GM12878 (cell line): ENCODE data around the gene SNRPB2. TPM values are rescaled to one million over a fixed set of nuclear protein-coding genes. Genes with fewer than 3 reads are reported as not detected.

Experiments
- ATAC-seq: fragments of 200-7000 bp; cut with Tn5 transposase; 3 replicates; pipeline ENCODE4 v1.9.1; 2020; ENCODE audit warnings: mild to moderate bottlenecking, moderate library complexity
- BruUV-seq: library from RNA; stranded (reverse); fragments of 400-500 nt; replicated peaks from 2 replicates; lab custom pipeline; 2021; lab: Mats Ljungman, UMichigan
- CTCF ChIA-PET: fragments of 300-600 bp; sonication (Branson Sonifier 250); formaldehyde crosslinking; extraction: SDS; loops from one replicate; lab custom pipeline; 2021; ENCODE audit warnings: inconsistent platforms; lab: Yijun Ruan, JAX
- POLR2A ChIA-PET: fragments of 350-600 bp; formaldehyde crosslinking; extraction: SDS; loops from one replicate; lab custom pipeline; 2021; ENCODE audit warnings: inconsistent platforms; lab: Charles Lee
- RAD21 ChIA-PET: fragments of 300-600 bp; sonication (Branson Sonifier 250); formaldehyde crosslinking; loops from one replicate; lab custom pipeline; 2023; ENCODE audit warnings: antibody characterized with exemption; ENCODE audit not compliant: unreplicated experiment; lab: Charles Lee
- SMC1A ChIA-PET: fragments of 300-600 bp; sonication (Branson Sonifier 250); formaldehyde crosslinking; loops from one replicate; lab custom pipeline; 2023; ENCODE audit not compliant: unreplicated experiment, uncharacterized antibody; lab: Charles Lee
- DNase-seq: peaks from one replicate; pipeline ENCODE4 v3.0.0-alpha.2; 2011; ENCODE audit warnings: low read depth, low spot score
- FAIRE-seq: peaks from 3 replicates; lab custom pipeline; 2011; peaks lifted over from hg19 to GRCh38; lab: Jason Lieb, UNC
- H2AFZ ChIP-seq: 2 replicates; pipeline ENCODE4 v1.6.0; 2011; ENCODE audit warnings: low read depth, low read length, control low read depth; ENCODE audit not compliant: control insufficient read depth
- H3K27ac ChIP-seq: 2 replicates; pipeline ENCODE4 v1.5.1; 2011; ENCODE audit warnings: control low read depth; ENCODE audit not compliant: control insufficient read depth, insufficient read depth
- H3K27me3 ChIP-seq, 2 experiments: replicated peaks in 1 of 2; 2 replicates each; pipeline versions ENCODE4 v1.6.0 to v1.6.1; 2011; ENCODE audit warnings: low read length in 1 of 2; ENCODE audit not compliant: control insufficient read depth in 2 of 2, insufficient read depth in 2 of 2
- H3K36me3 ChIP-seq, 2 experiments: 2 replicates each; pipeline ENCODE4 v1.5.1; 2011; ENCODE audit warnings: low read length in 1 of 2; ENCODE audit not compliant: control insufficient read depth in 2 of 2, insufficient read depth in 2 of 2
- H3K4me1 ChIP-seq: 2 replicates; pipeline ENCODE4 v1.6.1; 2011; ENCODE audit warnings: mild to moderate bottlenecking, low read length, moderate library complexity, mixed read lengths; ENCODE audit not compliant: control insufficient read depth, insufficient read depth
- H3K4me2 ChIP-seq: 2 replicates; pipeline ENCODE4 v1.6.0; 2011; ENCODE audit warnings: control low read depth; ENCODE audit not compliant: control insufficient read depth, insufficient read depth
- H3K4me3 ChIP-seq: fragments of 200-600 bp; sonication (generic); 2 replicates; pipeline ENCODE4 v1.5.1; 2016
- H3K79me2 ChIP-seq: 2 replicates; pipeline ENCODE4 v1.6.0; 2011; ENCODE audit warnings: low read length; ENCODE audit not compliant: control insufficient read depth, insufficient read depth
- H3K9ac ChIP-seq: 2 replicates; pipeline ENCODE4 v1.8.0; 2011; ENCODE audit warnings: low read length, control low read depth, mixed read lengths; ENCODE audit not compliant: control insufficient read depth, insufficient read depth
- H3K9me3 ChIP-seq: replicated peaks from 3 replicates; pipeline ENCODE4 v1.5.1; 2011; ENCODE audit warnings: mild to moderate bottlenecking, low read length; ENCODE audit not compliant: control insufficient read depth, insufficient read depth
- H4K20me1 ChIP-seq: 2 replicates; pipeline ENCODE4 v1.6.0; 2011; ENCODE audit not compliant: control insufficient read depth, insufficient read depth
- ATF7 ChIP-seq: fragments of 450-650 bp; IDR thresholded peaks from 2 replicates; pipeline ENCODE4 v1.6.1; 2016; ENCODE audit warnings: low read depth, mild to moderate bottlenecking
- BCL11A ChIP-seq: IDR thresholded peaks from 2 replicates; pipeline ENCODE4 v1.6.1; 2011; ENCODE audit warnings: low read depth, low read length
- CBX3 ChIP-seq: fragments of 200-600 bp; sonication (generic); IDR thresholded peaks from 2 replicates; pipeline ENCODE4 v1.6.1; 2016; ENCODE audit warnings: low read depth, borderline replicate concordance
- ETV6 ChIP-seq, 2 experiments: fragments of 450-650 bp in 1 of 2; IDR thresholded peaks in 1 of 2; conservative IDR thresholded peaks in 1 of 2; 2 replicates each; pipeline ENCODE4 v1.6.1; 2014; ENCODE audit warnings: antibody characterized with exemption in 1 of 2, borderline replicate concordance in 1 of 2, low read depth in 1 of 2, mild to moderate bottlenecking in 1 of 2, moderate library complexity in 1 of 2
- FOXM1 ChIP-seq: IDR thresholded peaks from 2 replicates; pipeline ENCODE4 v1.6.1; 2012; ENCODE audit warnings: low read depth, mild to moderate bottlenecking, inconsistent platforms, low read length, moderate library complexity
- IKZF1 ChIP-seq: fragments of 450-650 bp; conservative IDR thresholded peaks from 2 replicates; pipeline ENCODE4 v1.6.1; 2017; ENCODE audit warnings: antibody characterized with exemption, mild to moderate bottlenecking
- MTA3 ChIP-seq: IDR thresholded peaks from 2 replicates; pipeline ENCODE4 v1.6.1; 2012; ENCODE audit warnings: low read length, inconsistent platforms, borderline replicate concordance
- RBBP5 ChIP-seq: fragments of 200-600 bp; sonication (generic); conservative IDR thresholded peaks from 2 replicates; pipeline ENCODE4 v1.6.1; 2016
- RUNX3 ChIP-seq: IDR thresholded peaks from 2 replicates; pipeline ENCODE4 v1.6.1; 2012; ENCODE audit warnings: low read length, inconsistent platforms
- SMC3 ChIP-seq: IDR thresholded peaks from 2 replicates; pipeline ENCODE4 v1.6.1; 2011; ENCODE audit warnings: low read length, improper control_type of control experiment, borderline replicate concordance
- TCF3 ChIP-seq: IDR thresholded peaks from 2 replicates; pipeline ENCODE4 v1.6.1; 2012; ENCODE audit warnings: low read depth, mild to moderate bottlenecking, low read length, borderline replicate concordance; ENCODE audit not compliant: insufficient read depth
- WGBS: methylation state at CpG from one replicate; pipeline ENCODE4 v1.1.6; 2016; ENCODE audit warnings: low lambda C conversion rate; ENCODE audit not compliant: insufficient replicate concordance, insufficient coverage; ENCODE audit errors: missing lambda C conversion rate; 5-methylcytosine and 5-hydroxymethylcytosine counted together
- in situ Hi-C: fragments of 300-500 bp; cut with MboI; formaldehyde crosslinking; loops from 9 replicates; pipeline ENCODE4 v1.14.3; 2018; ENCODE audit warnings: mixed read lengths
- intact Hi-C: fragments of 100-400 bp; cut with micrococcal nuclease; formaldehyde crosslinking; loops from one replicate; pipeline ENCODE4 v1.14.2; 2022; ENCODE audit not compliant: unreplicated experiment
- polyA plus RNA-seq, 11 experiments: library from polyadenylated mRNA; depleted of rRNA in 4 of 11; unstranded in 6 of 11; stranded (reverse) in 5 of 11; fragments of >200 nt; fragmentation: Nextera tagmentation in 4 of 11; fragmentation: Illumina TruSeq in 1 of 11; extraction: Ambion mirVana in 4 of 11; extraction: Trizol in 1 of 11; gene quantifications; 1 replicate in 1 of 11; 2 replicates in 10 of 11; pipeline versions ENCODE4 v1.2.1 to v1.2.3, GENCODE V29; 2011 to 2016; ENCODE audit warnings: inconsistent platforms in 2 of 11, missing spikeins in 2 of 11, low read depth in 1 of 11
- total RNA-seq, 4 experiments: library from RNA; depleted of rRNA in 3 of 4; stranded (reverse); fragments of >200 nt in 3 of 4; fragmentation: Illumina TruSeq in 1 of 4; extraction: Trizol in 1 of 4; gene quantifications; 2 replicates each; pipeline versions ENCODE4 v1.2.1 to v1.2.3, GENCODE V29; 2013 to 2021
- TF ChIP-seq, protein P1 (sequence below): IDR thresholded peaks from 2 replicates; pipeline ENCODE4 v1.6.1; 2012; ENCODE audit warnings: low read length, inconsistent platforms

The SNRPB2 gene
- total and polyA plus RNA-seq, 10 of the 15 experiments (the other 5 are each of a cell fraction or from before 2014, with no cell fraction given): 63.5 to 245 (median 136) TPM

DNA sequence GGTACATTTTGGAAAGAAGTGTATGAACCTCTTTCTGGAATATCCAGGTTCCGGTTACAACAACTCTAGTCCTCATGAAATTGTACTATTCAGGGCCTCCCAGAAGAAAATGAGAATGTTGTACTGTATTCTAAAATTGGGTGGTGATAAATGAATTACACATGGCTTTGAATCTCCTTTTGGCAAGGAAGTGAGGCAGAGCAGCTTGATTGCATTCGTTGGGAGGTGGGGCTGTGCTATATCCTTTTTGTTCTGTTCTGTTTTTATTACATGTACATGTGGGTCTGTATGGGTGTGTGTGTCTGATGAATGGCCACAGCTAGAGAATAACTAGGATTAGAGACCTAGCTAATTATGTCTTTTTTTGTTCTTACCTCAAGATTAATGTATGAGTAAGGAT lies 37.8 kb upstream of the SNRPB2 start:
- no peak for ATAC-seq
- intact Hi-C loops: no loop called here

DNA sequence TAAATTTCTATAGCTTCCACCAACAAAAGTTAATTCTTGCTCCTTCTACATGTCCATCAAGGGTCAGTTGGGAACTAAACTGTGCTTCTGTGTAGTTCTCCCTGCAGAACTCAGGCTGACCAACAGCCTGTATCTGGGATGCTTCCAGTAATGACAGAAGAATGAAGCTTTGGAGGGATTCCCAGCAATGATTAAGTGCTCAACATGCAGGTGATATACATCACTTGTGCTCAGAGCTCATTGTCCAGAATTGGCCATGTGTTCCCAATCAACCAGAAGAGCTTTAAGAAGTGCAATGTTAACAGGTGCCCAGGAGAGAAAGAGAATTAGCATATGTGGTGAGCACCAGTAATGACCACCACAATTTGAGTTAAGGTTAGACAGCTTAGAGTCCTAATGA lies 37.4 kb upstream of the SNRPB2 start:
- ChIA-PET CTCF (no interaction called here), SMC1A (no interaction called here)

More for the DNA sequence above, 37.8 kb upstream of the SNRPB2 start:
- H3K27me3 ChIP-seq: no peaks in the 10 kb centered on the region
- no peak for DNase-seq
- no peaks in the 10 kb centered on the region for H4K20me1 ChIP-seq
- H3K9ac ChIP-seq: no peak overlapping the region
- no peaks in the 10 kb centered on the region for H3K9me3 ChIP-seq
- RAD21 ChIA-PET: no interaction called here
- in situ Hi-C loops: no loop called here
- no peak overlapping the region for H3K27ac ChIP-seq
- CTCF ChIA-PET: no interaction called here
- 44% methylated on average over 2 of the region's 2 CpGs for WGBS
- TF ChIP-seq ATF7: no peak
- no peak for TF ChIP-seq FOXM1
- TF ChIP-seq, protein P1, sequence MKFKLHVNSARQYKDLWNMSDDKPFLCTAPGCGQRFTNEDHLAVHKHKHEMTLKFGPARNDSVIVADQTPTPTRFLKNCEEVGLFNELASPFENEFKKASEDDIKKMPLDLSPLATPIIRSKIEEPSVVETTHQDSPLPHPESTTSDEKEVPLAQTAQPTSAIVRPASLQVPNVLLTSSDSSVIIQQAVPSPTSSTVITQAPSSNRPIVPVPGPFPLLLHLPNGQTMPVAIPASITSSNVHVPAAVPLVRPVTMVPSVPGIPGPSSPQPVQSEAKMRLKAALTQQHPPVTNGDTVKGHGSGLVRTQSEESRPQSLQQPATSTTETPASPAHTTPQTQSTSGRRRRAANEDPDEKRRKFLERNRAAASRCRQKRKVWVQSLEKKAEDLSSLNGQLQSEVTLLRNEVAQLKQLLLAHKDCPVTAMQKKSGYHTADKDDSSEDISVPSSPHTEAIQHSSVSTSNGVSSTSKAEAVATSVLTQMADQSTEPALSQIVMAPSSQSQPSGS: no peak
- TF ChIP-seq MTA3: no peak
- no peak for TF ChIP-seq BCL11A
- no peak for TF ChIP-seq RUNX3
- TF ChIP-seq CBX3: no peak
- no peak for TF ChIP-seq IKZF1
- TF ChIP-seq ETV6 (conservative IDR thresholded peaks at IDR 0.05 in 1 of 2, IDR thresholded peaks at IDR 0.05 in 1 of 2; ENCODE audit: borderline replicate concordance in 1 of 2, low read depth in 1 of 2): no peak
- TF ChIP-seq RBBP5: no peak
- no peak for TF ChIP-seq TCF3
- no peak overlapping the region for H3K4me2 ChIP-seq
- BruUV-seq: no TSS peak
- POLR2A ChIA-PET: no interaction called here
- H2AFZ ChIP-seq: no peak overlapping the region
- H3K36me3 ChIP-seq: no peaks in the 10 kb centered on the region
- no peak for FAIRE-seq
- SMC1A ChIA-PET: no interaction called here
- H3K4me1 ChIP-seq: no peaks in the 10 kb centered on the region
- no peak overlapping the region for H3K4me3 ChIP-seq
- no peaks in the 10 kb centered on the region for H3K79me2 ChIP-seq

More for the DNA sequence above, 37.4 kb upstream of the SNRPB2 start:
- ChIA-PET RAD21 (no interaction called here), POLR2A (no interaction called here)
- Histone ChIP-seq H3K9me3 (no peaks in the 10 kb centered on the region), H3K4me1 (no peaks in the 10 kb centered on the region), H3K9ac (no peak overlapping the region), H3K4me2 (no peak overlapping the region), H4K20me1 (no peaks in the 10 kb centered on the region), H2AFZ (no peak overlapping the region), H3K36me3 (no peaks in the 10 kb centered on the region), H3K4me3 (no peak overlapping the region), H3K27ac (no peak overlapping the region), H3K79me2 (no peaks in the 10 kb centered on the region), H3K27me3 (no peaks in the 10 kb centered on the region)
- no TSS peak for BruUV-seq
- no peak for ATAC-seq
- DNase-seq: no peak
- intact Hi-C loops (no loop called here), in situ Hi-C loops (no loop called here)
- no peak for FAIRE-seq
- TF ChIP-seq FOXM1: no peak
- no peak for TF ChIP-seq SMC3
